CD14-positive monocyte (primary cell): ENCODE measurements around the gene CDH6. TPM values are rescaled to one million over a fixed set of nuclear protein-coding genes. Genes with fewer than 3 reads are reported as not detected.
A peak's percentile ranks its signal among the peaks of the same experiment; 100 is the strongest.

Source experiments
- DNase-seq, 3 donors: peaks; one replicate each; pipeline ENCODE4 v3.0.0-alpha.2; 2011 to 2022
- H2AFZ ChIP-seq: 2 replicates; pipeline ENCODE4 v1.6.0; 2012; ENCODE audit warnings: mild to moderate bottlenecking, low read depth, low read length, inconsistent platforms; ENCODE audit not compliant: insufficient read depth, poor library complexity, severe bottlenecking
- H3K27ac ChIP-seq, 2 donors: 1 replicate in 1 of 2; 2 replicates in 1 of 2; pipeline ENCODE4 v1.5.1; 2012 to 2013; ENCODE audit warnings: low read length in 2 of 2, control low read depth in 1 of 2, inconsistent platforms in 1 of 2, low read depth in 1 of 2, mild to moderate bottlenecking in 1 of 2
- H3K27me3 ChIP-seq, 2 donors: one replicate each; pipeline versions ENCODE4 v1.6.0 to v1.6.1; 2011 to 2013; ENCODE audit warnings: low read length in 2 of 2; ENCODE audit not compliant: control insufficient read depth in 2 of 2, insufficient read depth in 2 of 2
- H3K36me3 ChIP-seq, 2 donors: replicated peaks in 1 of 2; 1 replicate in 1 of 2; 2 replicates in 1 of 2; pipeline versions ENCODE4 v1.5.1 to v1.6.1; 2012 to 2013; ENCODE audit warnings: low read length in 2 of 2, control low read depth in 1 of 2, inconsistent platforms in 1 of 2, mild to moderate bottlenecking in 1 of 2; ENCODE audit not compliant: insufficient read depth in 2 of 2, control insufficient read depth in 1 of 2
- H3K4me1 ChIP-seq, 2 donors: 1 replicate in 1 of 2; 2 replicates in 1 of 2; pipeline versions ENCODE4 v1.5.1 to v1.6.1; 2012 to 2013; ENCODE audit warnings: low read length in 2 of 2, control low read depth in 1 of 2, inconsistent platforms in 1 of 2, mild to moderate bottlenecking in 1 of 2, moderate library complexity in 1 of 2; ENCODE audit not compliant: insufficient read depth in 2 of 2, control insufficient read depth in 1 of 2
- H3K4me2 ChIP-seq: replicated peaks from 2 replicates; pipeline ENCODE3; 2012; ENCODE audit warnings: low read length, moderate library complexity, mild to moderate bottlenecking; ENCODE audit not compliant: poor library complexity, severe bottlenecking; ENCODE audit errors: extremely low read depth
- H3K4me3 ChIP-seq, 3 experiments: fragments of 200-600 bp in 1 of 3; sonication (generic) in 1 of 3; replicated peaks in 1 of 3; 1 replicate in 2 of 3; 2 replicates in 1 of 3; pipeline ENCODE4 v1.5.1; 2011 to 2013; ENCODE audit warnings: low read length in 3 of 3, mild to moderate bottlenecking in 3 of 3, control low read depth in 2 of 3, low read depth in 2 of 3, inconsistent platforms in 1 of 3, moderate library complexity in 1 of 3
- H3K79me2 ChIP-seq: 2 replicates; pipeline ENCODE4 v1.6.0; 2012; ENCODE audit warnings: mild to moderate bottlenecking, control low read depth, inconsistent platforms, low read length, moderate library complexity; ENCODE audit not compliant: insufficient read depth
- H3K9ac ChIP-seq: 2 replicates; pipeline ENCODE4 v1.6.0; 2017; ENCODE audit warnings: low read length, mild to moderate bottlenecking; ENCODE audit not compliant: insufficient read depth, poor library complexity, severe bottlenecking
- H3K9me3 ChIP-seq, 2 donors: replicated peaks in 1 of 2; 1 replicate in 1 of 2; 2 replicates in 1 of 2; pipeline versions ENCODE4 v1.5.1 to v1.6.1; 2012 to 2013; ENCODE audit warnings: low read length in 2 of 2, control low read depth in 1 of 2; ENCODE audit not compliant: control insufficient read depth in 1 of 2, insufficient read depth in 1 of 2
- H4K20me1 ChIP-seq: 2 replicates; pipeline ENCODE4 v1.6.0; 2012; ENCODE audit warnings: mild to moderate bottlenecking, low read length, control low read depth, moderate library complexity; ENCODE audit not compliant: insufficient read depth
- H3K27ac Mint-ChIP-seq, 7 donors: one replicate each; pipeline ENCODE4 v1.8.0; 2020; ENCODE audit warnings: mild to moderate bottlenecking in 7 of 7, mixed read lengths in 7 of 7, moderate library complexity in 6 of 7, inconsistent platforms in 2 of 7
- H3K27me3 Mint-ChIP-seq, 3 donors: one replicate each; pipeline ENCODE4 v1.8.0; 2021 to 2022; ENCODE audit warnings: low read depth in 3 of 3, mild to moderate bottlenecking in 3 of 3, mixed read lengths in 3 of 3, moderate library complexity in 3 of 3, inconsistent platforms in 1 of 3
- H3K36me3 Mint-ChIP-seq, 2 donors: one replicate each; pipeline ENCODE4 v1.8.0; 2020; ENCODE audit warnings: mixed read lengths in 2 of 2, inconsistent platforms in 1 of 2, mild to moderate bottlenecking in 1 of 2
- H3K4me1 Mint-ChIP-seq: one replicate; pipeline ENCODE4 v1.8.0; 2020; ENCODE audit warnings: mild to moderate bottlenecking, mixed read lengths
- H3K4me3 Mint-ChIP-seq, 2 donors: one replicate each; pipeline ENCODE4 v1.8.0; 2020; ENCODE audit warnings: mild to moderate bottlenecking in 2 of 2, mixed read lengths in 2 of 2, moderate library complexity in 1 of 2
- H3K9me3 Mint-ChIP-seq, 7 donors: one replicate each; pipeline ENCODE4 v1.8.0; 2020 to 2022; ENCODE audit warnings: mixed read lengths in 7 of 7, mild to moderate bottlenecking in 6 of 7, moderate library complexity in 6 of 7, inconsistent platforms in 2 of 7
- CTCF ChIP-seq: fragments of 200-600 bp; IDR thresholded peaks from one replicate; pipeline ENCODE4 v1.8.0; 2022; ENCODE audit warnings: antibody characterized with exemption, mild to moderate bottlenecking
- WGBS: methylation state at CpG from one replicate; pipeline ENCODE4 v1.1.5; 2013; ENCODE audit warnings: missing lambda C conversion rate; ENCODE audit not compliant: insufficient coverage; 5-methylcytosine and 5-hydroxymethylcytosine counted together
- intact Hi-C, 2 donors: fragments of 100-400 bp; cut with micrococcal nuclease; formaldehyde crosslinking; loops; one replicate each; pipeline versions ENCODE4 v1.15.0 to v1.15.1; 2023
- polyA plus RNA-seq, 3 donors: library from polyadenylated mRNA; depleted of rRNA in 1 of 3; unstranded in 2 of 3; stranded (reverse) in 1 of 3; fragments of 300-500 nt in 2 of 3; fragments of >200 nt in 1 of 3; fragmentation: Illumina TruSeq in 2 of 3; gene quantifications; 1 replicate in 2 of 3; 2 replicates in 1 of 3; pipeline ENCODE4 v1.2.3, GENCODE V29; 2012 to 2021

CDH6 gene
- polyA plus RNA-seq, 3 donors, result not detected

- H3K4me1 Mint-ChIP-seq, result no peaks in the 10 kb centered on the region
- H3K9ac ChIP-seq, result no peak overlapping the region
- TF ChIP-seq CTCF, result peak; percentile 2
- no peak overlapping the region for H3K4me3 Mint-ChIP-seq
- no peaks in the 10 kb centered on the region for H3K36me3 ChIP-seq
- no peaks in the 10 kb centered on the region for H3K27me3 ChIP-seq
- H3K4me2 ChIP-seq, result no peak overlapping the region
- H3K36me3 Mint-ChIP-seq, result no peaks in the 10 kb centered on the region
- no peaks in the 10 kb centered on the region for H3K9me3 ChIP-seq
- peaks cover 0 to 1% (median 0%) of the 10 kb centered on the region in 3 donors for H3K27me3 Mint-ChIP-seq
- no peaks in the 10 kb centered on the region for H3K4me1 ChIP-seq
- no peak overlapping the region for H2AFZ ChIP-seq
- no peak overlapping the region for H3K27ac ChIP-seq
- H4K20me1 ChIP-seq, result no peaks in the 10 kb centered on the region
- intact Hi-C loops, result no loop called here
- H3K79me2 ChIP-seq, result no peaks in the 10 kb centered on the region
- DNase-seq, result no peak
- H3K27ac Mint-ChIP-seq, result no peak overlapping the region
- H3K4me3 ChIP-seq, result no peak overlapping the region
- H3K9me3 Mint-ChIP-seq, result peaks cover 0 to 5% (median 0%) of the 10 kb centered on the region in 7 donors
- WGBS, result no CpG with 5 or more reads among the region's 4 CpGs
Observed at GRCh38 chr5:31319335-31319734, 125.8 kb downstream of the CDH6 start.

- no peaks in the 10 kb centered on the region for H3K4me1 Mint-ChIP-seq
- H3K36me3 Mint-ChIP-seq, result no peaks in the 10 kb centered on the region
- H3K9me3 Mint-ChIP-seq, result peaks cover 0 to 5% (median 0%) of the 10 kb centered on the region in 7 donors
- no peak for TF ChIP-seq CTCF
- Histone ChIP-seq H4K20me1 (no peaks in the 10 kb centered on the region), H3K9ac (no peak overlapping the region), H3K4me1 (no peaks in the 10 kb centered on the region), H3K27me3 (no peaks in the 10 kb centered on the region), H3K4me3 (no peak overlapping the region), H3K27ac (no peak overlapping the region), H3K79me2 (no peaks in the 10 kb centered on the region), H3K4me2 (no peak overlapping the region), H2AFZ (no peak overlapping the region), H3K36me3 (no peaks in the 10 kb centered on the region), H3K9me3 (no peaks in the 10 kb centered on the region)
- WGBS, result 97% methylated on average over 16 of the region's 18 CpGs
- no peak for DNase-seq
- no peak overlapping the region for H3K4me3 Mint-ChIP-seq
- peaks cover 0 to 1% (median 0%) of the 10 kb centered on the region in 3 donors for H3K27me3 Mint-ChIP-seq
- no peak overlapping the region for H3K27ac Mint-ChIP-seq
- intact Hi-C loops, result no loop called here
Observed at GRCh38 chr5:31322946-31323345, 129.5 kb downstream of the CDH6 start.
